Activated T-cell treated with anti-CD3 and anti-CD28 coated beads, Interleukin-2, amount 50 U/mL, for 48 hours (primary cell): Measurements from ENCODE around the gene B3GAT2.
A peak's percentile ranks its signal among the peaks of the same experiment; 100 is the strongest.

ENCODE experiments used
- DNase-seq, 2 experiments: peaks; one replicate each; pipeline ENCODE4 v3.0.0-alpha.2; 2020

B3GAT2 gene

GRCh38 chr6:70894001-70894400 lies 62.9 kb downstream of the B3GAT2 start:
- no peak for DNase-seq

GRCh38 chr6:70889270-70889669 lies 67.6 kb downstream of the B3GAT2 start:
- DNase-seq = no peak

- DNase-seq = no peak
These were observed 70.2 kb downstream of the B3GAT2 start for GRCh38 chr6:70886661-70887060.

GRCh38 chr6:70886071-70886470 lies 70.8 kb downstream of the B3GAT2 start:
- no peak for DNase-seq

GRCh38 chr6:70884074-70884983 lies 72.5 kb downstream of the B3GAT2 start:
- DNase-seq = peak; percentile 55 to 64

GRCh38 chr6:70879496-70879895 lies 77.4 kb downstream of the B3GAT2 start:
- DNase-seq = no peak

- no peak for DNase-seq
These were observed 82.5 kb downstream of the B3GAT2 start for GRCh38 chr6:70874181-70874913.

GRCh38 chr6:70872469-70872868 lies 84.4 kb downstream of the B3GAT2 start:
- DNase-seq = no peak

- DNase-seq = no peak
These were observed 92.5 kb downstream of the B3GAT2 start for GRCh38 chr6:70864401-70864800.

- DNase-seq = no peak
These were observed 93.5 kb downstream of the B3GAT2 start for GRCh38 chr6:70863343-70863742.

- no peak for DNase-seq
These were observed 95.9 kb downstream of the B3GAT2 start for GRCh38 chr6:70860920-70861319.

GRCh38 chr6:70860045-70860444 lies 96.8 kb downstream of the B3GAT2 start:
- DNase-seq = no peak

- DNase-seq = no peak
These were observed 99.3 kb downstream of the B3GAT2 start for GRCh38 chr6:70857387-70858077.

GRCh38 chr6:70852667-70853246 lies 104.1 kb downstream of the B3GAT2 start:
- DNase-seq = no peak

GRCh38 chr6:70849348-70850069 lies 107.4 kb downstream of the B3GAT2 start:
- DNase-seq = no peak

GRCh38 chr6:70847106-70848084 lies 109.5 kb downstream of the B3GAT2 start:
- DNase-seq = no peak

- DNase-seq = no peak
These were observed 110.5 kb downstream of the B3GAT2 start for GRCh38 chr6:70846207-70846835.

GRCh38 chr6:70844301-70844700 lies 112.6 kb downstream of the B3GAT2 start:
- no peak for DNase-seq

GRCh38 chr6:70843328-70843918 lies 113.4 kb downstream of the B3GAT2 start:
- no peak for DNase-seq

- DNase-seq = no peak
These were observed 114.3 kb downstream of the B3GAT2 start for GRCh38 chr6:70842541-70842940.
